K562 (cell line): ENCODE data around the gene PCK1. TPM values are rescaled to one million over a fixed set of nuclear protein-coding genes. Genes with fewer than 3 reads are reported as not detected.
A peak's percentile ranks its signal among the peaks of the same experiment; 100 is the strongest.

Source experiments
- CBFB ChIP-seq: sonication (generic); formaldehyde crosslinking; IDR thresholded peaks from 2 replicates; pipeline ENCODE4 v1.4.0; 2020; ENCODE audit warnings: mild to moderate bottlenecking, missing genetic modification reagents
- LEF1 ChIP-seq: fragments of 450-650 bp; IDR thresholded peaks from 2 replicates; pipeline ENCODE4 v1.6.1; 2016; ENCODE audit warnings: mild to moderate bottlenecking
- MAZ ChIP-seq, 2 experiments: fragments of 450-650 bp in 1 of 2; sonication (generic) in 1 of 2; formaldehyde crosslinking; IDR thresholded peaks in 1 of 2; conservative IDR thresholded peaks in 1 of 2; 2 replicates each; pipeline versions ENCODE4 v1.4.0 to v1.5.0; 2020; ENCODE audit warnings: mild to moderate bottlenecking in 1 of 2, missing genetic modification reagents in 1 of 2
- POLR2AphosphoS5 ChIP-seq: IDR thresholded peaks from 2 replicates; pipeline ENCODE4 v1.6.1; 2011; ENCODE audit warnings: mild to moderate bottlenecking, low read depth, low read length, moderate library complexity; ENCODE audit not compliant: control insufficient read depth, insufficient read depth
- SPI1 ChIP-seq: IDR thresholded peaks from 2 replicates; pipeline ENCODE4 v1.6.1; 2011; ENCODE audit warnings: low read depth, low read length, control low read depth, borderline replicate concordance
- polyA plus RNA-seq, 8 experiments: library from polyadenylated mRNA; depleted of rRNA in 4 of 8; stranded (reverse) in 5 of 8; unstranded in 3 of 8; fragments of >200 nt; fragmentation: Nextera tagmentation in 2 of 8; fragmentation: Illumina TruSeq in 1 of 8; extraction: Ambion mirVana in 2 of 8; extraction: Trizol in 1 of 8; gene quantifications; 2 replicates each; pipeline versions ENCODE4 v1.2.1 to v1.2.3, GENCODE V29; 2011 to 2014; ENCODE audit warnings: inconsistent platforms in 1 of 8, missing spikeins in 1 of 8
- total RNA-seq, 7 experiments: library from RNA; depleted of rRNA in 6 of 7; stranded (reverse); fragments of >200 nt in 6 of 7; fragmentation: Illumina TruSeq in 2 of 7; extraction: Trizol in 2 of 7; gene quantifications; 2 replicates each; pipeline versions ENCODE4 v1.2.1 to v1.2.3, GENCODE V29; 2011 to 2021; ENCODE audit warnings: low replicate concordance in 1 of 7
- TF ChIP-seq, protein P1 (sequence below): sonication (generic); formaldehyde crosslinking; IDR thresholded peaks from 2 replicates; pipeline ENCODE4 v1.8.0; 2022; ENCODE audit warnings: mild to moderate bottlenecking, missing genetic modification reagents, borderline replicate concordance
- TF ChIP-seq, protein P2 (sequence below): fragments of 200-600 bp; sonication (generic); IDR thresholded peaks from one replicate; pipeline ENCODE4 v1.6.1; 2012; ENCODE audit warnings: mild to moderate bottlenecking, low read depth, low read length, inconsistent platforms

Gene PCK1
- total and polyA plus RNA-seq, 9 of the 15 experiments (the other 6 are each of a cell fraction or from before 2014, with no cell fraction given): 0.05 to 0.73 (median 0.15) TPM

DNA sequence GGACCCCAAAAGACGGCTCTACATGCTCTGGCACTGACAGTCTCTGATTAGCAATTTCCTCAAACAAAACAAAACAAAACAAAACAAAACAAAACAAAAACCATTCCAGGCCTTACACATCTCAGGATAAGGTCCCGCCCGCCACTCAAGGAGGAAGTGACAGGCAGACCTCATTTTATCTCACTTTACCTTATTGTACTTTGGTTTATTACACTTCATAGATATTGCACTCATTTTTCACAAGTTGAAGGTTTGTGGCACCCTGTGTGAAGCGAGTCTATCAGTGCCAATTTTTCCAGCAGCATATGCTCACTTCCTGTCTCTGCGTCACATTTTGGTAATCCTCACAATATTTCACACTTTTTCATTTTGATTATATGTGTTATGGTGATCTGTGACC is 44.1 kb downstream of the PCK1 start (continued):
- TF ChIP-seq, protein P1, sequence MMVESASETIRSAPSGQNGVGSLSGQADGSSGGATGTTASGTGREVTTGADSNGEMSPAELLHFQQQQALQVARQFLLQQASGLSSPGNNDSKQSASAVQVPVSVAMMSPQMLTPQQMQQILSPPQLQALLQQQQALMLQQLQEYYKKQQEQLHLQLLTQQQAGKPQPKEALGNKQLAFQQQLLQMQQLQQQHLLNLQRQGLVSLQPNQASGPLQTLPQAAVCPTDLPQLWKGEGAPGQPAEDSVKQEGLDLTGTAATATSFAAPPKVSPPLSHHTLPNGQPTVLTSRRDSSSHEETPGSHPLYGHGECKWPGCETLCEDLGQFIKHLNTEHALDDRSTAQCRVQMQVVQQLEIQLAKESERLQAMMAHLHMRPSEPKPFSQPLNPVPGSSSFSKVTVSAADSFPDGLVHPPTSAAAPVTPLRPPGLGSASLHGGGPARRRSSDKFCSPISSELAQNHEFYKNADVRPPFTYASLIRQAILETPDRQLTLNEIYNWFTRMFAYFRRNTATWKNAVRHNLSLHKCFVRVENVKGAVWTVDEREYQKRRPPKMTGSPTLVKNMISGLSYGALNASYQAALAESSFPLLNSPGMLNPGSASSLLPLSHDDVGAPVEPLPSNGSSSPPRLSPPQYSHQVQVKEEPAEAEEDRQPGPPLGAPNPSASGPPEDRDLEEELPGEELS (CRISPR knock-in tag): no peak
- TF ChIP-seq, protein P2, sequence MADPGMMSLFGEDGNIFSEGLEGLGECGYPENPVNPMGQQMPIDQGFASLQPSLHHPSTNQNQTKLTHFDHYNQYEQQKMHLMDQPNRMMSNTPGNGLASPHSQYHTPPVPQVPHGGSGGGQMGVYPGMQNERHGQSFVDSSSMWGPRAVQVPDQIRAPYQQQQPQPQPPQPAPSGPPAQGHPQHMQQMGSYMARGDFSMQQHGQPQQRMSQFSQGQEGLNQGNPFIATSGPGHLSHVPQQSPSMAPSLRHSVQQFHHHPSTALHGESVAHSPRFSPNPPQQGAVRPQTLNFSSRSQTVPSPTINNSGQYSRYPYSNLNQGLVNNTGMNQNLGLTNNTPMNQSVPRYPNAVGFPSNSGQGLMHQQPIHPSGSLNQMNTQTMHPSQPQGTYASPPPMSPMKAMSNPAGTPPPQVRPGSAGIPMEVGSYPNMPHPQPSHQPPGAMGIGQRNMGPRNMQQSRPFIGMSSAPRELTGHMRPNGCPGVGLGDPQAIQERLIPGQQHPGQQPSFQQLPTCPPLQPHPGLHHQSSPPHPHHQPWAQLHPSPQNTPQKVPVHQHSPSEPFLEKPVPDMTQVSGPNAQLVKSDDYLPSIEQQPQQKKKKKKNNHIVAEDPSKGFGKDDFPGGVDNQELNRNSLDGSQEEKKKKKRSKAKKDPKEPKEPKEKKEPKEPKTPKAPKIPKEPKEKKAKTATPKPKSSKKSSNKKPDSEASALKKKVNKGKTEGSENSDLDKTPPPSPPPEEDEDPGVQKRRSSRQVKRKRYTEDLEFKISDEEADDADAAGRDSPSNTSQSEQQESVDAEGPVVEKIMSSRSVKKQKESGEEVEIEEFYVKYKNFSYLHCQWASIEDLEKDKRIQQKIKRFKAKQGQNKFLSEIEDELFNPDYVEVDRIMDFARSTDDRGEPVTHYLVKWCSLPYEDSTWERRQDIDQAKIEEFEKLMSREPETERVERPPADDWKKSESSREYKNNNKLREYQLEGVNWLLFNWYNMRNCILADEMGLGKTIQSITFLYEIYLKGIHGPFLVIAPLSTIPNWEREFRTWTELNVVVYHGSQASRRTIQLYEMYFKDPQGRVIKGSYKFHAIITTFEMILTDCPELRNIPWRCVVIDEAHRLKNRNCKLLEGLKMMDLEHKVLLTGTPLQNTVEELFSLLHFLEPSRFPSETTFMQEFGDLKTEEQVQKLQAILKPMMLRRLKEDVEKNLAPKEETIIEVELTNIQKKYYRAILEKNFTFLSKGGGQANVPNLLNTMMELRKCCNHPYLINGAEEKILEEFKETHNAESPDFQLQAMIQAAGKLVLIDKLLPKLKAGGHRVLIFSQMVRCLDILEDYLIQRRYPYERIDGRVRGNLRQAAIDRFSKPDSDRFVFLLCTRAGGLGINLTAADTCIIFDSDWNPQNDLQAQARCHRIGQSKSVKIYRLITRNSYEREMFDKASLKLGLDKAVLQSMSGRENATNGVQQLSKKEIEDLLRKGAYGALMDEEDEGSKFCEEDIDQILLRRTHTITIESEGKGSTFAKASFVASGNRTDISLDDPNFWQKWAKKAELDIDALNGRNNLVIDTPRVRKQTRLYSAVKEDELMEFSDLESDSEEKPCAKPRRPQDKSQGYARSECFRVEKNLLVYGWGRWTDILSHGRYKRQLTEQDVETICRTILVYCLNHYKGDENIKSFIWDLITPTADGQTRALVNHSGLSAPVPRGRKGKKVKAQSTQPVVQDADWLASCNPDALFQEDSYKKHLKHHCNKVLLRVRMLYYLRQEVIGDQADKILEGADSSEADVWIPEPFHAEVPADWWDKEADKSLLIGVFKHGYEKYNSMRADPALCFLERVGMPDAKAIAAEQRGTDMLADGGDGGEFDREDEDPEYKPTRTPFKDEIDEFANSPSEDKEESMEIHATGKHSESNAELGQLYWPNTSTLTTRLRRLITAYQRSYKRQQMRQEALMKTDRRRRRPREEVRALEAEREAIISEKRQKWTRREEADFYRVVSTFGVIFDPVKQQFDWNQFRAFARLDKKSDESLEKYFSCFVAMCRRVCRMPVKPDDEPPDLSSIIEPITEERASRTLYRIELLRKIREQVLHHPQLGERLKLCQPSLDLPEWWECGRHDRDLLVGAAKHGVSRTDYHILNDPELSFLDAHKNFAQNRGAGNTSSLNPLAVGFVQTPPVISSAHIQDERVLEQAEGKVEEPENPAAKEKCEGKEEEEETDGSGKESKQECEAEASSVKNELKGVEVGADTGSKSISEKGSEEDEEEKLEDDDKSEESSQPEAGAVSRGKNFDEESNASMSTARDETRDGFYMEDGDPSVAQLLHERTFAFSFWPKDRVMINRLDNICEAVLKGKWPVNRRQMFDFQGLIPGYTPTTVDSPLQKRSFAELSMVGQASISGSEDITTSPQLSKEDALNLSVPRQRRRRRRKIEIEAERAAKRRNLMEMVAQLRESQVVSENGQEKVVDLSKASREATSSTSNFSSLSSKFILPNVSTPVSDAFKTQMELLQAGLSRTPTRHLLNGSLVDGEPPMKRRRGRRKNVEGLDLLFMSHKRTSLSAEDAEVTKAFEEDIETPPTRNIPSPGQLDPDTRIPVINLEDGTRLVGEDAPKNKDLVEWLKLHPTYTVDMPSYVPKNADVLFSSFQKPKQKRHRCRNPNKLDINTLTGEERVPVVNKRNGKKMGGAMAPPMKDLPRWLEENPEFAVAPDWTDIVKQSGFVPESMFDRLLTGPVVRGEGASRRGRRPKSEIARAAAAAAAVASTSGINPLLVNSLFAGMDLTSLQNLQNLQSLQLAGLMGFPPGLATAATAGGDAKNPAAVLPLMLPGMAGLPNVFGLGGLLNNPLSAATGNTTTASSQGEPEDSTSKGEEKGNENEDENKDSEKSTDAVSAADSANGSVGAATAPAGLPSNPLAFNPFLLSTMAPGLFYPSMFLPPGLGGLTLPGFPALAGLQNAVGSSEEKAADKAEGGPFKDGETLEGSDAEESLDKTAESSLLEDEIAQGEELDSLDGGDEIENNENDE: no peak
- TF ChIP-seq LEF1 (no peak), MAZ (CRISPR knock-in tag; conservative IDR thresholded peaks at IDR 0.05 in 1 of 2, IDR thresholded peaks at IDR 0.05 in 1 of 2) (no peak), POLR2AphosphoS5 (no peak), CBFB (CRISPR knock-in tag) (no peak), SPI1 (peak; percentile 55; the same call in 1 of the 2 replicates)
